Liver (tissue), 9 donors: ENCODE data around the gene HCK. TPM values are rescaled to one million over a fixed set of nuclear protein-coding genes. Genes with fewer than 3 reads are reported as not detected.

Experiments
- DNase-seq: peaks from one replicate; pipeline ENCODE4 v3.0.0-alpha.2; 2017; ENCODE audit warnings: low spot score
- H3K27ac ChIP-seq, 2 donors: one replicate each; pipeline ENCODE4 v1.7.0; 2013; ENCODE audit warnings: inconsistent platforms in 2 of 2, low read length in 2 of 2, control low read depth in 1 of 2, low read depth in 1 of 2, mild to moderate bottlenecking in 1 of 2
- H3K27me3 ChIP-seq, 4 donors: one replicate each; pipeline versions ENCODE4 v1.6.1 to v1.7.0; 2013; ENCODE audit warnings: low read length in 3 of 4, inconsistent platforms in 1 of 4, mild to moderate bottlenecking in 1 of 4, moderate library complexity in 1 of 4; ENCODE audit not compliant: control insufficient read depth in 4 of 4, insufficient read depth in 4 of 4
- H3K36me3 ChIP-seq, 4 donors: one replicate each; pipeline versions ENCODE4 v1.6.1 to v1.7.0; 2013; ENCODE audit warnings: low read length in 3 of 4, mild to moderate bottlenecking in 3 of 4, low read depth in 1 of 4, moderate library complexity in 1 of 4; ENCODE audit not compliant: control insufficient read depth in 4 of 4, insufficient read depth in 3 of 4
- H3K4me1 ChIP-seq, 4 donors: one replicate each; pipeline versions ENCODE4 v1.6.1 to v1.7.0; 2013; ENCODE audit warnings: low read length in 3 of 4, mild to moderate bottlenecking in 3 of 4, moderate library complexity in 1 of 4; ENCODE audit not compliant: control insufficient read depth in 4 of 4, insufficient read depth in 4 of 4
- H3K4me3 ChIP-seq, 3 donors: one replicate each; pipeline versions ENCODE4 v1.6.1 to v1.7.0; 2013; ENCODE audit warnings: low read length in 3 of 3, control low read depth in 1 of 3, low read depth in 1 of 3, mild to moderate bottlenecking in 1 of 3
- H3K9ac ChIP-seq, 2 donors: one replicate each; pipeline ENCODE4 v1.7.0; 2013; ENCODE audit warnings: low read length in 2 of 2, mild to moderate bottlenecking in 2 of 2, moderate library complexity in 2 of 2, control low read depth in 1 of 2, low read depth in 1 of 2
- H3K9me3 ChIP-seq, 4 donors: one replicate each; pipeline versions ENCODE4 v1.6.1 to v1.7.0; 2013; ENCODE audit warnings: low read length in 3 of 4; ENCODE audit not compliant: control insufficient read depth in 4 of 4
- ATF3 ChIP-seq: IDR thresholded peaks from 2 replicates; pipeline ENCODE4 v1.6.1; 2016; ENCODE audit warnings: antibody characterized with exemption
- CTCF ChIP-seq: fragments of 150-350 bp; IDR thresholded peaks from 2 replicates; pipeline ENCODE4 v1.5.1; 2017; ENCODE audit warnings: improper control_type of control experiment, low read depth, low read length; ENCODE audit not compliant: missing input control
- EGR1 ChIP-seq, 2 donors: IDR thresholded peaks; 2 replicates each; pipeline ENCODE4 v1.6.1; 2016 to 2018; ENCODE audit warnings: antibody characterized with exemption in 2 of 2, low read depth in 2 of 2
- FOXA1 ChIP-seq: IDR thresholded peaks from 2 replicates; pipeline ENCODE4 v1.6.1; 2016; ENCODE audit warnings: antibody characterized with exemption
- FOXA2 ChIP-seq: IDR thresholded peaks from 2 replicates; pipeline ENCODE4 v1.6.1; 2016; ENCODE audit warnings: antibody characterized with exemption
- GABPA ChIP-seq, 2 donors: IDR thresholded peaks in 1 of 2; conservative IDR thresholded peaks in 1 of 2; 2 replicates each; pipeline ENCODE4 v1.6.1; 2016; ENCODE audit warnings: antibody characterized with exemption in 2 of 2, mild to moderate bottlenecking in 1 of 2, moderate library complexity in 1 of 2
- HNF4A ChIP-seq, 2 donors: conservative IDR thresholded peaks; 2 replicates each; pipeline ENCODE4 v1.6.1; 2016; ENCODE audit warnings: antibody characterized with exemption in 2 of 2, mild to moderate bottlenecking in 2 of 2
- HNF4G ChIP-seq: IDR thresholded peaks from 2 replicates; pipeline ENCODE4 v1.6.1; 2016; ENCODE audit warnings: antibody characterized with exemption
- JUND ChIP-seq, 2 donors: IDR thresholded peaks; 2 replicates each; pipeline ENCODE4 v1.6.1; 2016; ENCODE audit warnings: antibody characterized with exemption in 2 of 2
- MAX ChIP-seq: IDR thresholded peaks from 2 replicates; pipeline ENCODE4 v1.6.1; 2016; ENCODE audit warnings: antibody characterized with exemption
- NR2F2 ChIP-seq: IDR thresholded peaks from 2 replicates; pipeline ENCODE4 v1.6.1; 2016; ENCODE audit warnings: antibody characterized with exemption
- RAD21 ChIP-seq, 2 donors: IDR thresholded peaks; 2 replicates each; pipeline ENCODE4 v1.6.1; 2016; ENCODE audit warnings: antibody characterized with exemption in 2 of 2, mild to moderate bottlenecking in 2 of 2
- REST ChIP-seq: IDR thresholded peaks from 2 replicates; pipeline ENCODE4 v1.6.1; 2016; ENCODE audit warnings: antibody characterized with exemption, mild to moderate bottlenecking
- RXRA ChIP-seq, 2 donors: IDR thresholded peaks; 2 replicates each; pipeline ENCODE4 v1.6.1; 2017 to 2018; ENCODE audit warnings: antibody characterized with exemption in 2 of 2, mild to moderate bottlenecking in 1 of 2
- SP1 ChIP-seq: IDR thresholded peaks from 2 replicates; pipeline ENCODE4 v1.6.1; 2018; ENCODE audit warnings: antibody characterized with exemption, mild to moderate bottlenecking
- TAF1 ChIP-seq: conservative IDR thresholded peaks from 2 replicates; pipeline ENCODE4 v1.6.1; 2016; ENCODE audit warnings: antibody characterized with exemption, mild to moderate bottlenecking
- YY1 ChIP-seq: IDR thresholded peaks from 2 replicates; pipeline ENCODE4 v1.6.1; 2016; ENCODE audit warnings: antibody characterized with exemption, mild to moderate bottlenecking
- ZBTB33 ChIP-seq: IDR thresholded peaks from 2 replicates; pipeline ENCODE4 v1.6.1; 2016; ENCODE audit warnings: antibody characterized with exemption
- WGBS: extraction: QIAGEN DNeasy Blood & Tissue Kit; methylation state at CpG from one replicate; pipeline ENCODE4 v1.1.7; 2013; 5-methylcytosine and 5-hydroxymethylcytosine counted together
- polyA plus RNA-seq, 2 donors: library from polyadenylated mRNA; stranded (reverse) in 1 of 2; unstranded in 1 of 2; fragments of 200-250 nt in 1 of 2; fragments of >200 nt in 1 of 2; fragmentation: Nextera tagmentation in 1 of 2; extraction: Ambion mirVana in 1 of 2; gene quantifications; one replicate each; pipeline versions ENCODE4 v1.2.1 to v1.2.3, GENCODE V29; 2013 to 2015
- total RNA-seq, 2 donors: library from RNA; depleted of rRNA; stranded (reverse); fragments of >200 nt; gene quantifications; one replicate each; pipeline ENCODE4 v1.2.3, GENCODE V29; 2014
- donor health status: healthy.
- donor health status: healthy.
- donor health status: healthy.
- donor health status: healthy.
- donor health status: healthy.

HCK gene
- total and polyA plus RNA-seq, 4 donors, result 1.8 to 20.6 (median 10.2) TPM

GRCh38 chr20:32140603-32141002 is 88.6 kb downstream of the HCK start:
- H3K36me3 ChIP-seq, result peaks cover 27 to 87% (median 69%) of the 10 kb centered on the region in 4 donors
- H3K27me3 ChIP-seq, result no peaks in the 10 kb centered on the region
- no peaks in the 10 kb centered on the region for H3K9me3 ChIP-seq
- H3K9ac ChIP-seq, result no peak overlapping the region
- H3K27ac ChIP-seq, result no peak overlapping the region
- DNase-seq, result no peak
- H3K4me1 ChIP-seq, result no peaks in the 10 kb centered on the region
- H3K4me3 ChIP-seq, result no peak overlapping the region
- TF ChIP-seq RXRA (IDR thresholded peaks at IDR 0.05), result no peak
- no peak for TF ChIP-seq SP1
- no peak for TF ChIP-seq RAD21 (IDR thresholded peaks at IDR 0.05)
- TF ChIP-seq ZBTB33, result no peak
- no peak for TF ChIP-seq GABPA (IDR thresholded peaks at IDR 0.05 in 1 of 2, conservative IDR thresholded peaks at IDR 0.05 in 1 of 2)
- TF ChIP-seq NR2F2, result no peak
- no peak for TF ChIP-seq JUND (IDR thresholded peaks at IDR 0.05)
- TF ChIP-seq CTCF, result no peak
- TF ChIP-seq TAF1, result no peak
- TF ChIP-seq FOXA1, result no peak
- TF ChIP-seq HNF4A (conservative IDR thresholded peaks at IDR 0.05), result no peak
- TF ChIP-seq MAX, result no peak
- no peak for TF ChIP-seq ATF3
- no peak for TF ChIP-seq HNF4G
- no peak for TF ChIP-seq REST
- no peak for TF ChIP-seq YY1
- no peak for TF ChIP-seq EGR1 (IDR thresholded peaks at IDR 0.05; ENCODE audit: low read depth in 2 of 2)
- no peak for TF ChIP-seq FOXA2
- WGBS, result 74% methylated on average over 4 of the region's 4 CpGs
